ENCODE results near the gene TRIM40. TPM values are rescaled to one million over a fixed set of nuclear protein-coding genes. Genes with fewer than 3 reads are reported as not detected.

Gene TRIM40
- total RNA-seq, 4 donors from 2014 or later, result 0.40 to 14.8 (median 7.0) TPM

DNA sequence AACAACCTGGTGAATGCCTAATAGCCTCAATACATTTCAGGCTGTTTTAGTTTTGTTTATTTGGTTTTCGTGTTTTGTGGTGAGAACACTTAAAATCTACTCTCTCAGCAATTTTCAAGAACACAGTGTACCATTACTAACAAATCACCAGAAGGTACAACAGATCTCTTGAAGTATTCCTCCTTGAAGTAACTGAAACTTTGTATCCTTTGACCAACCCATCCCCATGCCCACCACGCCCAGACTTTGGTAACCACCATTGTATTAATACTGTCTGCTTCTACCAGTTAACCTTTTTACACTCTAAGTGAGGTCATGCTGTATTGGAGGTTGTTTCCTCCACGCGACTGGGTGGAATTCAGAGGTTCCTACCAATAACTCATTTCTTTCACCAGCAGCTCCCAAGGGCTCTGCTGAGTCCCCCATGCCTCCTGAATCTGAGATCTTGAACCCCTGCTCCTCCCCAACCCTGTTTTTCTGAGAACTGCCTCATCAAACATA, 5.7 kb upstream of the TRIM40 start:
- H3K4me1 ChIP-seq, result peaks cover 8 to 27% (median 17%) of the 10 kb centered on the region in 4 donors
- no peaks in the 10 kb centered on the region for H3K36me3 ChIP-seq
- no peak for DNase-seq
- H3K4me3 ChIP-seq, result no peak overlapping the region
- in situ Hi-C loops (cut with MboI; ENCODE audit: low pct_ligation_motif_present in 1 of 4, low pct_unique_long_range_greater_than_20kb in 1 of 4, low sequenced_read_pairs in 3 of 4), result no loop called here
- intact Hi-C loops (cut with DNase I; ENCODE audit: low total_unique reads), result loop anchor here (2.0 kb wide), 1 partner anchor 27 kb away; no protein-coding TSS in a partner anchor
- TF ChIP-seq EP300 (IDR thresholded peaks at IDR 0.05; ENCODE audit: low read depth), result no peak
- no peak for TF ChIP-seq POLR2A (IDR thresholded peaks at IDR 0.05)
- TF ChIP-seq, protein P1, sequence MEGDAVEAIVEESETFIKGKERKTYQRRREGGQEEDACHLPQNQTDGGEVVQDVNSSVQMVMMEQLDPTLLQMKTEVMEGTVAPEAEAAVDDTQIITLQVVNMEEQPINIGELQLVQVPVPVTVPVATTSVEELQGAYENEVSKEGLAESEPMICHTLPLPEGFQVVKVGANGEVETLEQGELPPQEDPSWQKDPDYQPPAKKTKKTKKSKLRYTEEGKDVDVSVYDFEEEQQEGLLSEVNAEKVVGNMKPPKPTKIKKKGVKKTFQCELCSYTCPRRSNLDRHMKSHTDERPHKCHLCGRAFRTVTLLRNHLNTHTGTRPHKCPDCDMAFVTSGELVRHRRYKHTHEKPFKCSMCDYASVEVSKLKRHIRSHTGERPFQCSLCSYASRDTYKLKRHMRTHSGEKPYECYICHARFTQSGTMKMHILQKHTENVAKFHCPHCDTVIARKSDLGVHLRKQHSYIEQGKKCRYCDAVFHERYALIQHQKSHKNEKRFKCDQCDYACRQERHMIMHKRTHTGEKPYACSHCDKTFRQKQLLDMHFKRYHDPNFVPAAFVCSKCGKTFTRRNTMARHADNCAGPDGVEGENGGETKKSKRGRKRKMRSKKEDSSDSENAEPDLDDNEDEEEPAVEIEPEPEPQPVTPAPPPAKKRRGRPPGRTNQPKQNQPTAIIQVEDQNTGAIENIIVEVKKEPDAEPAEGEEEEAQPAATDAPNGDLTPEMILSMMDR (IDR thresholded peaks at IDR 0.05), result no peak
- no peak for TF ChIP-seq POLR2AphosphoS5 (IDR thresholded peaks at IDR 0.05)
- H3K9me3 ChIP-seq, result no peaks in the 10 kb centered on the region
- H3K27ac ChIP-seq, result peak overlapping the region; percentile 58 to 69 (median 66)
- H3K27me3 ChIP-seq, result peaks cover 65% of the 10 kb centered on the region
- WGBS, 2 donors (ENCODE audit: low coverage in 1 of 2), result 40 to 68% methylated on average over 4 of the region's 4 CpGs

DNA sequence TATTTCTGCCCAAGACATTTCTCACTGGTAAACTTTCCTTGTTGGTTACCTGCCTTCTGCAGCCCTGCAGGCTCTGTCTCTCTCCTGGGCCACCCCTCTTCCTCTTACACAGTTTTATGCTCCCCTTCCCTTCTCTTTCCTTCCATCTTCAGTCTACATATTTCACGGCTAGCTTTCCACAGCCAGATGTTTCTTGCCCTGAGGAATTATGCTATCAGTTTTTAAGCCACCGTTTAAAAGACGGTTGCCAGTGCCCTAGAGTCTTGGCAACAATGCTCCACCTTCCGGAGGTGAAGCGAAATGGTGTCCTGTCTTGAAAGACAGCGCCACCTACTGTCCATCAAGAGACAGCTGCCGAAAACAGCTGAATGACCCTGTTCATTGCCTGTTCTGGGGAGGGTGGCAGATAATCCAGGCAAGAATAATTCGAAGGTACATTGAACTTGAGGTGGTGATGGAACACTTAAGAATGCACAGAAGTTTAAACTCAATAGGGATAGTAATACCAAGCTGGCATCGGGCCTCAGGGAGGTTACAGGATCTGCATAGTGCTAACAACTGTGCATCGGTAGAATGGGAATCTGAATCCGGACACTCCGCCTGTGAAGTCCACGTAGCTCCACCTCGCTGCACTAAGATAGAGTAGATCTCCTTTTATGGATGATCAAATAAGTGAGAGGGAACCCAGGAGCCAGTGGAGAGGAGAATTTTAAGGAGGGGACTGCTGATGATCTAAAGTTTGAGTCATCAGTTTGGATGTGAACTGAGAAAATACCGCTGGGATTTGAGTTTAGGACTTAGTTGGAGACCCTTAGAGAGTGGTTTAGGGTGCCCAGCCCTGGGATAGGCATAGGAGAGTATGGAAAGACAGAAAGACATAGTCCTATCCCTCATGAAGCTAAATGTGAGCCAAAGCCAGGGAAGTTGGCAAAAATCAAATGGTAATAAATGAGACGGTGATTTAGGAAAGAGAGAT, 4.8 kb upstream of the TRIM40 start:
- intact Hi-C loops (cut with DNase I; ENCODE audit: low total_unique reads), result loop anchor here (2.0 kb wide), 1 partner anchor 28 kb away; no protein-coding TSS in a partner anchor
- in situ Hi-C loops (cut with MboI; ENCODE audit: low pct_ligation_motif_present in 1 of 4, low pct_unique_long_range_greater_than_20kb in 1 of 4, low sequenced_read_pairs in 3 of 4), result no loop called here
- peaks cover 8 to 34% (median 22%) of the 10 kb centered on the region in 4 donors for H3K4me1 ChIP-seq
- no peak overlapping the region for H3K4me3 ChIP-seq
- H3K36me3 ChIP-seq, result no peaks in the 10 kb centered on the region
- 25 to 30% methylated on average over 12 to 16 of the region's 16 CpGs for WGBS, 2 donors (ENCODE audit: low coverage in 1 of 2)
- TF ChIP-seq, protein P1 (IDR thresholded peaks at IDR 0.05), result peak; percentile 94 to 99 (median 98)
- no peak for TF ChIP-seq EP300 (IDR thresholded peaks at IDR 0.05; ENCODE audit: low read depth)
- TF ChIP-seq POLR2A (IDR thresholded peaks at IDR 0.05), result no peak
- peak in 2 of 3 donors; percentile 39 to 57 for TF ChIP-seq POLR2AphosphoS5 (IDR thresholded peaks at IDR 0.05)
- peak; percentile 73 for DNase-seq
- H3K27ac ChIP-seq, result peak overlapping the region; percentile 58 to 69 (median 66)
- H3K9me3 ChIP-seq, result no peaks in the 10 kb centered on the region
- H3K27me3 ChIP-seq, result peaks cover 65% of the 10 kb centered on the region

DNA sequence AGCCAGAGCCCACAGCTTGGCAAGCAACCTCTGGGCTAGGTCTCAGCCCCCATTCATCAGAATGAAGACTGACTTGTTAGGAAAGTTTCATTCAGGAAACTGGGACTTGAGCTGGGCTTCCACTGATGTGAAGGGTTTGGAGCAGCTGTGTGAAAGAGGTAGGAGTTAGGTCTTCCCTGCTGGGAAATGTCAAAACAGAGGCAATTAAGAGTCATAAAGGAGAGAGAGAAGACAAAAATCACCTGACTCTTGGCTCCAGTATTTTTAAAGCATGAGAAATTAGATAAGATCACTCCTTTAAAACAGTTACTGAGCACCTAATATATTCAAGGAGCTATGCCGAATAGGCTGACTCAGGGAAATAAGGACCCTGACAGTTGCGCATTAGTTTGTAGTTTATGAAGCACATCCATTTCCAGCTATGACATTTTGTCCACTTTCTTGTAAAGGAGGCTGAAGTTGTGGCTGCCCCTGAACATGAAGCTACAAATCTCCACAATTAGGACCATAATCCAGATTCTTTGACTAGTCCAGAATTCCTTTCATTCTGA, 3.9 kb upstream of the TRIM40 start:
- WGBS, 2 donors (ENCODE audit: low coverage in 1 of 2), result 59 to 70% methylated on average over 2 of the region's 2 CpGs
- peaks cover 8 to 42% (median 25%) of the 10 kb centered on the region in 4 donors for H3K4me1 ChIP-seq
- no peak overlapping the region for H3K27ac ChIP-seq
- no peak for DNase-seq
- no peak overlapping the region for H3K4me3 ChIP-seq
- no peaks in the 10 kb centered on the region for H3K36me3 ChIP-seq
- in situ Hi-C loops (cut with MboI; ENCODE audit: low pct_ligation_motif_present in 1 of 4, low pct_unique_long_range_greater_than_20kb in 1 of 4, low sequenced_read_pairs in 3 of 4) (no loop called here), intact Hi-C loops (cut with DNase I; ENCODE audit: low total_unique reads) (loop anchor here (2.0 kb wide), 1 partner anchor 29 kb away; no protein-coding TSS in a partner anchor)
- TF ChIP-seq EP300 (IDR thresholded peaks at IDR 0.05; ENCODE audit: low read depth) (no peak), POLR2A (IDR thresholded peaks at IDR 0.05) (no peak), POLR2AphosphoS5 (IDR thresholded peaks at IDR 0.05) (no peak)
- TF ChIP-seq, protein P1 (IDR thresholded peaks at IDR 0.05), result no peak
- H3K27me3 ChIP-seq, result peaks cover 58% of the 10 kb centered on the region
- no peaks in the 10 kb centered on the region for H3K9me3 ChIP-seq

DNA sequence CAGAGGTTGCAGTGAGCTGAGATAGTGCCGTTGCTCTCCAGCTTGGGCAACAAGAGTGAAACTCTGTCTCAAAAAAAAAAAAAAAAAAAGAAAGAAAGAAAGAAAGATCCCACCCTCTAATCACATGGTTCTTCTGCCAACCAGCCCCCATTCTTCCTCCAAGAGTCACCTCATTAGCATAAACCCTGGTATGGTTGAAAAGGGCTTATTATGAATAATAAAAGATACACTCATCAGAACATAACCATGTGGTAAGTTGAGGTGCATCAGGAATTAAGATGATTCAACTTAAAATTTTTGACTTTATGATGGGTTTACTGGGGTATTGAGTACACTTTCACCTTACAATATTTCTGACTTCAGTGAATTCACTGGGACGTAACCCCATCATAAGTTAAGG, 793 bp upstream of the TRIM40 start:
- Histone ChIP-seq H3K9me3 (no peaks in the 10 kb centered on the region), H3K4me1 (peaks cover 5 to 30% (median 17%) of the 10 kb centered on the region in 4 donors), H3K4me3 (no peak overlapping the region), H3K36me3 (no peaks in the 10 kb centered on the region), H3K27ac (peak overlapping the region in 1 of 4 donors; percentile 53), H3K27me3 (peaks cover 27% of the 10 kb centered on the region)
- in situ Hi-C loops (cut with MboI; ENCODE audit: low pct_ligation_motif_present in 1 of 4, low pct_unique_long_range_greater_than_20kb in 1 of 4, low sequenced_read_pairs in 3 of 4) (no loop called here), intact Hi-C loops (cut with DNase I; ENCODE audit: low total_unique reads) (no loop called here)
- 80% methylated on average over 1 to 2 of the region's 2 CpGs for whole genome bisulfite sequencing, 2 donors (ENCODE audit: low coverage in 1 of 2)
- TF ChIP-seq POLR2A (IDR thresholded peaks at IDR 0.05), result no peak
- TF ChIP-seq, protein P1 (IDR thresholded peaks at IDR 0.05), result no peak
- TF ChIP-seq POLR2AphosphoS5 (IDR thresholded peaks at IDR 0.05), result no peak
- no peak for TF ChIP-seq EP300 (IDR thresholded peaks at IDR 0.05; ENCODE audit: low read depth)
- DNase-seq, result no peak
